Measurements from ENCODE around the gene POLDIP2.

POLDIP2 gene, protein sequence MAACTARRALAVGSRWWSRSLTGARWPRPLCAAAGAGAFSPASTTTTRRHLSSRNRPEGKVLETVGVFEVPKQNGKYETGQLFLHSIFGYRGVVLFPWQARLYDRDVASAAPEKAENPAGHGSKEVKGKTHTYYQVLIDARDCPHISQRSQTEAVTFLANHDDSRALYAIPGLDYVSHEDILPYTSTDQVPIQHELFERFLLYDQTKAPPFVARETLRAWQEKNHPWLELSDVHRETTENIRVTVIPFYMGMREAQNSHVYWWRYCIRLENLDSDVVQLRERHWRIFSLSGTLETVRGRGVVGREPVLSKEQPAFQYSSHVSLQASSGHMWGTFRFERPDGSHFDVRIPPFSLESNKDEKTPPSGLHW

GRCh38 chr17:28357061-28357900 is at the start of gene POLDIP2:
TSS of gene POLDIP2 (minus strand) at chr17:28357527. CDS start at chr17:28357448, 79 bp downstream.
- peak; percentile 95 for DNase-seq

DNA sequence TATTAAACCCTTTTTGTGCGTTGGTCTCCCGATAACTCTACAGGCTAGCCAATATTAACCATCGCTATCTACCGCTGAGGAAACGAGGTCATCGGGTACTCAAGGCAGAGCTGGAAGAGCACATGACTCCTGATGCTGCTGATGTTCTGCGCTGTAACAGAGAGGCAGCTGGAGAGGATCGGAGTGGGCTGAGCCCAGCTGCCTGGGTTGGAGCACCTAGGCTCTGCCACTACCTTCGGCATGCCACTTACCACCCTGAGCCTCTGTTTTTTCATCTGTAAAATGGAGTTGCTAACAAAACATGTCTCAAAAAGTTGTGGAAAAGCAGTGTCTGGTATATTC is 49.1 kb upstream of the POLDIP2 start:
- DNase-seq = no peak

- DNase-seq = peak; percentile 34
These were observed 48.5 kb upstream of the POLDIP2 start, which contains the start of gene SLC46A1 for GRCh38 chr17:28405632-28406472. TSS of gene SLC46A1 (minus strand) at chr17:28406212. CDS start at chr17:28406114, 98 bp downstream.

DNA sequence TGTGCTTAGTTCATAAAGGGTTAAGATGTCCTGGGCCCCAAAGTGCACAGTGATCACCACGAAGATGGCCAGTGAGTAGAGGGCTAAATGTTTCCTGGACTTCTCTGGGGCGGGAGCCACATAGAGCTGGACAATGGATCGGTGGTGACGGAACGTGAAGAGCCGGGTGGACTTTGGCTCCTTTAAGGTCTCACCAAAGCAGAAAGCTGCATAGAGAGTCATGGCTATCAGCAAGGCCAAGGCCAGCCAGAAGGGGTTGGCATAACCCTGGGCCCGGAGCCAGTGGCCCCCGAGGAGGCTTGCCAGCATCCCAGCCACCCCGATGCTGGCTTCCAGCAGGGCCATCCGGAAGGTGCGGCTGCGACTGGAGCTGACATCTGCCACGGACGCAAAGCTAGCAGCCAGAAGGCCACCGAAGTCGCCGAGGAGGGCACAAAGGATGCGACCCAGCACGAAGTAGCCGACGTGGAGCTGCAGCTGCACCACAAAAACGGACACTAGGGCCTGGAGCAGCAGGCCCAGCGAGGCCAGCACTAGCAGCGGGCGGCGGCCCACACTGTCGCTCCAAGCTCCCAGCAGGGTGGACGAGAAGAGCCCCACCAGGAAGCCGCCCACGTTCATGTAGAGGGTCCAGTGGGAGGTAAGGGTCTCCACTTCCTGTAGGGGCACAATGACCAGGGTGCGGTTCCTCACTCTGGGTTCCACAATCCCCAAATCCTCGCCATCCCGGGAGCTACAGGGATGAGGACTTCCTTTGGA is 47.7 kb upstream of the POLDIP2 start:
- no peak for DNase-seq

DNA sequence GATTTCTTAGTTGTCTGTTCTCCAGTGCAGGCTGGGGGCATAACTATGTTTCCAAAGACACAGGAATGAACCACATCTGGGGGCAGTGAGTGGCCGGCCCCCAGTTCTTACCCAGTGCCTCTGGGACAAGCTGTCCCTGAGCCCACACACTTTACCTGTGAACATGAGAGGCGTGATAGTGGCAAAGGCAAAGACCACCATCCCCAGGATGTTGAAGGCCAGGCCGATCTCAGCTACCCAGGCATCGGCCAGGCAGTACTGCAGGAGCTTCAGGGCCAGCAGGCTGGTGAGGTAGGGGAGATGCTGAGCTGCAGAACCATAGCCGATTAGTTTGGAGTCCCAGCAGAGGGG is 47.1 kb upstream of the POLDIP2 start:
- no peak for DNase-seq

DNA sequence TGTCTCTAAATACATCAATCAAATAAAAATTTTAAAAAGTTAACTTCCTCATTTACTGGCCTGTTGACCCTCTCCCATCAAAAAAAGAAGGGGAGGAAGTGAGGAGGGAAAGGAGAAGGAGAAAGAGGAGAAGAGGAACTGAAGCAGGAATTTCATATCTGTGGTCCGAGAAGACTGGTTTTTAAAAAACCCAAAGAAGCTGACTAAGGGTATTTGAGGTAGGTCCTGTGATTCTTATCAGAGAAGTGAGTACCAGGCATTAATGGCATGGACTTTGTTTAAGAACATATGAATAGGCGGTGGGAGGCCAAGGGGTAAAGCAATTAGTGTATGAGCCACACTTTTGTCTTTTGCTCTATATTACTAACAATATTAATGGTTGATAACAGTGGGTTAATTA is 46.7 kb upstream of the POLDIP2 start:
- DNase-seq = no peak

DNA sequence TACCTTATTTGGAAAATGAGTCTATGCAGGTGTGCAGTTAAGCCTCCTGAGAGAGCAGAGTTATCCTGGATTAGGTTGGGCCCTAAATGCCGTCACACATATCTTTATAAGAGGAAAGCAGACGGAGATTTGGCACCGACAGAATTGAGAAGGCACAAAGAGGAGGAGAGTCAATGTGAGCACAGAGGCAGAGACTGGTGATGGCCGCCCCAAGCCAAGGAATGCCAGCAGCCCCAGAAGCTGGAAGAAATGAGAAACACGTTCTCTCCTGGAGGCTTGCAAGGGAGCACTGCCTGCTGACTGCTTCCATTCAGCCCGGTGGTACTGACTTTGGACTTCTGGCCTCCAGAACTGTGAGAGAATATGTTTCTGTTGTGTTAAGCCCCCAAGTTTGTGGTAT is 45.5 kb upstream of the POLDIP2 start:
- no peak for DNase-seq

DNA sequence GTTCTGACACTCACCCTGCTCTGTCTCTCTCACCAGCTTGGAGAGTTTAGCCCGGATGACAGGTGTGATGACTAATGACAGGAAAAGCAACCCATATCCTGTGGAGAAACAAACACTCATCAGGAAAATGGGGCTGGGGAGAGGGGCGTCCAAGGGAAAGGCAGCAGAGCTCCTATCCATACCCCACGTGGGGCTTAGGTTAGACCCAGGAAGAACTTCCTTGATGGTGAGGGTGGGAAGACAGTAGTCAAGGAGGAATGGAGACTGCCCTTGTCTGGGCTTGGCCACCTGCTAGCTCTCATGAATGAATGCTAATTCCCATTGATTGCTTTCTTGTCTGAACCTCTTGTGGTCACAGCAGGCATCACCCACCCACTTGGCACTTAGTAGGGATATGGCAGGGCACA is 44.9 kb upstream of the POLDIP2 start:
- no peak for DNase-seq

GRCh38 chr17:28399808-28400207 is 42.5 kb upstream of the POLDIP2 start:
- no peak for DNase-seq

GRCh38 chr17:28398280-28398981 is 41.1 kb upstream of the POLDIP2 start:
- DNase-seq = no peak

- no peak for DNase-seq
These were observed 40.5 kb upstream of the POLDIP2 start for GRCh38 chr17:28397687-28398279.

DNA sequence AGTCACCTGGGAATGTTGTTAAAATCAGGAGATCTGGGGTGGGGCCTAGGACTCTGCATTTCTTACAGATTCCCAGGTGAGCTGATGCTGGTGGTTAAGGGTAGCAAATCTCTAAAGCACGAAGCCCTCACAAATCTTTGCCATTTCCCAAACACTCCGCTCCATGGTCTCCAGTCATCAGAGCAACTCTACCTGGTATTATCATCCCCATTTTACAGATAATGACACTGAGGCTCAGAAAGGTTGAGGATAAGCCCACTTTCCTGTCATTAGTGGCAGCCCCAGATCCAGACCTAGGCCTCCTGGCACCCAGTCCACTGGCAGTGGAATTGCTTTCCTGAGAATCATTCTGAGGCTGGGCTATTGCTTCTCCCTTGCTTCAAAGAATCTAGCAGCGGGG is 39.9 kb upstream of the POLDIP2 start:
- no peak for DNase-seq

DNA sequence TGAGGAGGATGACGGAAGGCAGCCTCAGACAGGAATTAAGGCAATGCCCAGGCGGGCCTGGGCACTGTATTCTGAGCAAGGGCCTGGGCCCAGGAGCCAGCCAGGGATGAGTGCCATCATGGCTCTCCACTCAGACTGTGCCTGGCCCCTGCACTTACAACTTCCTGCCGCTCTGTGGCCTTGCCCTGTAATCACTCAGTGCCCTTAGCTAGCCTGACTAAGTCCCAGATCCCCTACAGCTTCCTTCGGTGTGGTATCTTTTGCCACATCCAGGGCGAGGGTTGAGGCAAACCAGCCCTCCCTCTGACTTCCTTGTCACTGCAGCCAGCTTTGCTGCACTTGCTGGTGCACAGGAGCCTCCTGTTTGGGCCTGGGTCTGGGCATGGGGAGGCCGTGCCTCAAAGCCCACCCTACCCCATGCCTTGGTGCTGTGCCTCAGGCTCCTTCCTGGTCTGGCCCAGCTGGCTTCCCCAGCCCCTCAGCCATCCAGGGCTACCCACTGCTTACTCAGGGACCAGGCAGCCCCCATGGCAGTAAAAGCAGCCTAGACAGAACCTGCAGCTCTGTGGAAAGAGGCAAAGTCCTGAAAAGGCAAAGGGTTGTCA is 39.4 kb upstream of the POLDIP2 start:
- no peak for DNase-seq

DNA sequence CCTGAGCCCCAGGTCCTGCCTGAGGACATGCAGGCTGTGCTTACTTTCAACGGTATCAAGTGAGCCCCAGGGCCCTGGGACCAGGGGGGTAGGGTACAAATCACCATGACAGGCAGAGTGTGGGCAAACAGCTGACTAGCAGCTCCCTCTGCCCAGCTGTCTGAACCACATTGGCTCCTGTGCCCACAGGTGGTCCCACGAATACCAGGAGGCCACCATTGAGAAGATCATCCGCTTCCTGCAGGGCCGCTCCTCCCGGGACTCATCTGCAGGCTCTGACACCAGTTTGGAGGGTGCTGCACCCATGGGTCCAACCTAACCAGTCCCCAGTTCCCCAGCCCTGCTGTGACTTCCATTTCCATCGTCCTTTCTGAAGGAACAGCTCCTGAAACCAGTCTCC is 38.6 kb upstream of the POLDIP2 start:
- DNase-seq = no peak

- no peak for DNase-seq
These were observed 38.1 kb upstream of the POLDIP2 start for GRCh38 chr17:28395426-28395825.

DNA sequence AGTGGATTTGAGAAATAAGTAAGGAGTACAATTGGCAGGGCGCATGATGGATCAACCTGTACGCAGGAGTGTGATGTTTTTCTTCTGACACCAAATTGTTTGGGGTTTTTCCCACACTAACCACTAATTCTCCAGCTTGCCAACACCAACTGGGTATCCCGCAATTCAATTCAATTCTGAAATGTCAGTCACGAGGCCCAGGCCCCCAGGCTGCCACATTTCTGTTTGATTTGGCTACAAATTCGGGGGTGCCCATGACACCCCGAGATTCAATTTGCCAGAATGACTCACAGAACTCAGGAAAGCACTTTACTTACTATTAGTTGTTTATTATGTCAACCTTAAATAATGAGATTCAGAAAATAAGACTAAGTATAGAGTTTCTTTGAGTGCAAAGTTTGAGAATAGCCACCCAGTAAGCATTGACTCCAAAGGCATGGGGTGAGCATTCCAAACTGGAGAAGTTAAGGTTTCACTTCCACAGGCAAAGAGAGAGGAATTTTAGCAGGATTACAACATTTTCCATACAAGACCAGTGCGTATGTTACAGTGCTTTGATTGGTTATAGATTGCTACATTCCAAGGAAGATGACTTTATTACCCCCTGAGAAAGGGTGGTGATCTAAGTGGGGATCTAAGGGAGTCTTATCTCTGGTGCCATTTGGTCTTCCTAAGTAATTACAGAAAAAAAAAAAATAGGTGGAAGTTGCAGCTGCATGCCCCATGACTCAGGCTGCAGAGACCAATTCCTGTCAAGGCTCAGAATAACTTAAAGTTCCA is 37.2 kb upstream of the POLDIP2 start:
- no peak for DNase-seq

GRCh38 chr17:28392491-28392890 is 35.2 kb upstream of the POLDIP2 start:
- DNase-seq = no peak

- no peak for DNase-seq
These were observed 34.1 kb upstream of the POLDIP2 start for GRCh38 chr17:28391401-28391800.

DNA sequence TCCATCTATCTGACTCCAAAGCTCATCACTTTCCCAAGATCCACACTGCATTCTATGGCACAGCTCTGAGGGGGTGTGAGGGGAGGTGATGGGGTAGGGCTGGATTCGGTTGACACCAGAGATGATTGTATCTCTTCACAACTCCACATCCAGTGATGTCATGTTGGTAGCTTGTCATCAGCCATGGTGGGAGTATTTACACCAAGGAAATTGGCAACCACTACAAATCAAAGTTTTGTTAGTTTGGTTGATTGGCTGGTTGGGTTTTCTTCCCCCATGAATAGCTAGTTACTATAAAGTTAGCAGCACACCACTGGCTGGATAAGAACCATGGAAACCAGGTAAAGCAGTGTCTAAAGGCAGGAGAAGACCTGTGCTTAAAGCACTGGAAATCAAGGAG is 33.7 kb upstream of the POLDIP2 start:
- no peak for DNase-seq

GRCh38 chr17:28390563-28390962 is 33.2 kb upstream of the POLDIP2 start:
- DNase-seq = no peak
